T-cell (primary cell): ENCODE data around the gene PPP1R10. TPM values are rescaled to one million over a fixed set of nuclear protein-coding genes. Genes with fewer than 3 reads are reported as not detected.

ENCODE experiments used
- ATAC-seq, 4 experiments: fragments of 200-7000 bp in 3 of 4; fragments of 150-1000 bp in 1 of 4; cut with Tn5 transposase; replicated peaks in 1 of 4; 1 replicate in 3 of 4; 2 replicates in 1 of 4; pipeline ENCODE4 v1.10.0; 2021; ENCODE audit warnings: moderate library complexity in 3 of 4, mild to moderate bottlenecking in 2 of 4, moderate number of reproducible peaks in 1 of 4
- CTCF ChIA-PET, 2 donors: fragments of 300-600 bp; sonication (Branson Sonifier 250); formaldehyde crosslinking; loops; one replicate each; lab custom pipeline; 2022; ENCODE audit warnings: antibody characterized with exemption in 2 of 2; lab: Charles Lee
- POLR2A ChIA-PET, 2 donors: fragments of 300-600 bp; sonication (Branson Sonifier 250); formaldehyde crosslinking; loops; one replicate each; lab custom pipeline; 2022; ENCODE audit warnings: antibody characterized with exemption in 2 of 2; lab: Charles Lee
- DNase-seq, 35 experiments: peaks; one replicate each; pipeline versions ENCODE4 v3.0.0 to v3.0.0-alpha.2; 2013 to 2023
- H3K27ac ChIP-seq: one replicate; pipeline ENCODE4 v1.5.1; 2013; ENCODE audit warnings: low read length
- H3K27me3 ChIP-seq, 2 experiments: replicated peaks in 1 of 2; 1 replicate in 1 of 2; 2 replicates in 1 of 2; pipeline versions ENCODE4 v1.6.1 to v1.7.0; 2013; ENCODE audit warnings: low read length in 1 of 2, mixed read lengths in 1 of 2; ENCODE audit not compliant: control insufficient read depth in 2 of 2, insufficient read depth in 2 of 2; ENCODE audit errors: extremely low read depth in 1 of 2
- H3K36me3 ChIP-seq, 2 donors: 1 replicate in 1 of 2; 2 replicates in 1 of 2; pipeline versions ENCODE4 v1.6.1 to v1.7.0; 2013; ENCODE audit warnings: low read length in 1 of 2; ENCODE audit not compliant: control insufficient read depth in 2 of 2, insufficient read depth in 1 of 2; ENCODE audit errors: extremely low read depth in 1 of 2
- H3K4me1 ChIP-seq, 2 experiments: 1 replicate in 1 of 2; 2 replicates in 1 of 2; pipeline versions ENCODE4 v1.6.1 to v1.7.0; 2013; ENCODE audit warnings: low read length in 2 of 2, mixed read lengths in 1 of 2; ENCODE audit not compliant: insufficient read depth in 2 of 2, control insufficient read depth in 1 of 2; ENCODE audit errors: extremely low read depth in 1 of 2
- H3K4me3 ChIP-seq, 2 donors: 1 replicate in 1 of 2; 2 replicates in 1 of 2; pipeline versions ENCODE4 v1.5.1 to v1.7.0; 2013; ENCODE audit warnings: mild to moderate bottlenecking in 2 of 2, low read length in 1 of 2, moderate library complexity in 1 of 2; ENCODE audit not compliant: control insufficient read depth in 1 of 2; ENCODE audit errors: extremely low read depth in 1 of 2
- H3K9me3 ChIP-seq: 2 replicates; pipeline ENCODE4 v1.7.0; 2013
- H3K27ac Mint-ChIP-seq, 2 donors: one replicate each; pipeline ENCODE4 v1.8.0; 2020 to 2021; ENCODE audit warnings: mild to moderate bottlenecking in 2 of 2, mixed read lengths in 2 of 2
- H3K27me3 Mint-ChIP-seq, 2 donors: one replicate each; pipeline ENCODE4 v1.8.0; 2021 to 2022; ENCODE audit warnings: mixed read lengths in 2 of 2
- H3K36me3 Mint-ChIP-seq: one replicate; pipeline ENCODE4 v1.8.0; 2021; ENCODE audit warnings: mixed read lengths
- H3K4me1 Mint-ChIP-seq, 3 donors: one replicate each; pipeline ENCODE4 v1.8.0; 2020 to 2022; ENCODE audit warnings: mixed read lengths in 3 of 3, mild to moderate bottlenecking in 1 of 3
- H3K4me3 Mint-ChIP-seq, 3 donors: one replicate each; pipeline ENCODE4 v1.8.0; 2020 to 2022; ENCODE audit warnings: mild to moderate bottlenecking in 3 of 3, mixed read lengths in 3 of 3, moderate library complexity in 3 of 3
- H3K9me3 Mint-ChIP-seq, 3 donors: one replicate each; pipeline ENCODE4 v1.8.0; 2020 to 2022; ENCODE audit warnings: mixed read lengths in 3 of 3
- WGBS: methylation state at CpG from one replicate; pipeline ENCODE4 v1.1.5; 2013; ENCODE audit warnings: missing lambda C conversion rate; ENCODE audit not compliant: insufficient coverage; 5-methylcytosine and 5-hydroxymethylcytosine counted together
- total RNA-seq, 35 experiments: library from RNA in 6 of 35; stranded (reverse) in 6 of 35; fragments of 120-200 nt in 1 of 35; gene quantifications; one replicate each; pipeline versions ENCODE4 v1.2.1 to v1.2.4 and lab custom pipeline; 2013 to 2026

Gene PPP1R10
- total RNA-seq, 5 donors from 2014 or later (not counting 1 experiment from before 2014, with no cell fraction given): 104 to 170 (median 163) TPM

DNA sequence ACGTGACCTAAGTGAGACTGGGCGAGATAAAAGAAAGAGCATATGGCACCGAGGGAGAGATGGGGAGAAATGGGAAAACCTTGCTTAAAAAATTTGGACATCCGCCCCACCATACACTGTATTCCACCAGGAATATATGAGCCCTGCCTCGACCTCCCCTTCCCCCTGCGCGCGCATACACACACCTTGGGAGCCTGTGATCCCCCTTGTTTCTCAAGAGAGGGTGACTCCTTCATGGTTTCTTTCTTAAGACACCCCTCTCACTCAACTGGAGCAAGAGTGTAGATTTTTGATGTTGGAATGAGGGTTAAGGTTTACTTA lies 45.3 kb downstream of the PPP1R10 start:
- H3K4me3 ChIP-seq: peak overlapping the region; percentile 71 to 92
- H3K4me1 ChIP-seq: peaks cover 27 to 43% of the 10 kb centered on the region in 2 experiments
- H3K9me3 Mint-ChIP-seq: no peaks in the 10 kb centered on the region
- H3K4me1 Mint-ChIP-seq: peaks cover 64 to 74% (median 68%) of the 10 kb centered on the region in 3 donors
- H3K36me3 ChIP-seq: peaks cover 3 to 12% of the 10 kb centered on the region in 2 donors
- POLR2A ChIA-PET: interaction anchor here (0.5 to 2.3 kb wide), 9 partner anchors 9 to 60 kb away, joined by 3 to 21 read pairs (median 4); partner anchors contain the start of genes GNL1 (in 1 of the 2) and PRR3 (in 1 of the 2)
- peak overlapping the region; percentile 97 to 100 (median 98) for H3K4me3 Mint-ChIP-seq
- H3K27me3 Mint-ChIP-seq: no peaks in the 10 kb centered on the region
- no peaks in the 10 kb centered on the region for H3K9me3 ChIP-seq
- H3K27ac Mint-ChIP-seq: peak overlapping the region; percentile 98 to 99
- H3K36me3 Mint-ChIP-seq: peaks cover 3% of the 10 kb centered on the region
- CTCF ChIA-PET: interaction anchor here in 1 of 2 donors (0.9 to 2.1 kb wide), 7 partner anchors 13 to 46 kb away, joined by 3 to 15 read pairs (median 5); partner anchors contain the start of genes MRPS18B and PRR3
- no peaks in the 10 kb centered on the region for H3K27me3 ChIP-seq
- ATAC-seq (no peak), DNase-seq (no peak)
- H3K27ac ChIP-seq: peak overlapping the region; percentile 87
- WGBS: 0% methylated on average over 1 of the region's 8 CpGs

DNA sequence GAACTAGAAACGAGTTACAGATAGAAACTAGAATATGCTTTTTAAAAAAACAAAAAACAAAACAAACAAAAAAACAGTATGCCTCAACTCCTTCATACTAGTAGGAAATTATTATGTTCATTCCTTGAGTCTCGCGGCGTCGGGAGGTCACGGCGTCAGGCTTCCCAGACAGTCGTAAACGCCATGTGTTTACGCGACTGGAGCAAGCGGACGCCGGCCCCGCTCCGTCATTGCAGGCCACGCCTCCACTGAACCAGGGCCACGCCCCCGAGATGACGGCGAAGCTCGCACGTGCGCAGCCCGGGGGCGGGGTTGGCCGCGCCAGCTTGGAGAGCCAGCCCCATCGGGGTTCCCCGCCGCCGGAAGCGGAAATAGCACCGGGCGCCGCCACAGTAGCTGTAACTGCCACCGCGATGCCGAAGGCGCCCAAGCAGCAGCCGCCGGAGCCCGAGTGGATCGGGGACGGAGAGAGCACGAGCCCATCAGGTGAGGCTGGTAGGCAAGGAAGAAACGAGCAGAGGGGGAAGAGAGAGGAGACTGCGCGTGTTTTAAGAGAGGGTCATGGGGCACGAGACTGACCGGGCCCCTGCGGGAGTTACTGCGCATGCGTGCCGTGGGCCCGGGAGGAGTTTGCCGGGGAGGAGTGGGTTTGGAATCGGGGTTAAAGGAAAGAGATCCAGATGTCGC lies 45.8 kb downstream of the PPP1R10 start, which contains the start of gene ABCF1:
ABCF1 (plus strand) TSS at position 368 of the 687 bp plus-strand sequence; CDS start at position 414, 46 bp downstream.
- Histone ChIP-seq H3K27me3 (no peaks in the 10 kb centered on the region), H3K36me3 (peaks cover 0 to 8% of the 10 kb centered on the region in 2 donors), H3K4me1 (peaks cover 27 to 43% of the 10 kb centered on the region in 2 experiments), H3K4me3 (peak within 1 kb of the TSS; percentile 71 to 92), H3K27ac (peak within 1 kb of the TSS; percentile 87), H3K9me3 (no peaks in the 10 kb centered on the region)
- ChIA-PET CTCF (interaction anchor here in 1 of 2 donors (0.7 to 2.1 kb wide), 11 partner anchors 13 to 89 kb away, joined by 3 to 15 read pairs (median 4); partner anchors contain the start of genes GNL1, MRPS18B and PRR3), POLR2A (interaction anchor here (0.5 to 2.3 kb wide), 11 partner anchors 10 to 233 kb away, joined by 3 to 21 read pairs (median 4); partner anchors contain the start of genes GNL1 (in 2 of the 2) and PRR3 (in 2 of the 2))
- H3K4me1 Mint-ChIP-seq: peaks cover 62 to 69% (median 66%) of the 10 kb centered on the region in 3 donors
- WGBS: under 1% methylated on average over 55 of the region's 59 CpGs
- no peaks in the 10 kb centered on the region for H3K36me3 Mint-ChIP-seq
- ATAC-seq (peak; percentile 94 to 98 (median 96)), DNase-seq (peak; percentile 97 to 100 (median 99))
- no peaks in the 10 kb centered on the region for H3K27me3 Mint-ChIP-seq
- H3K9me3 Mint-ChIP-seq: no peaks in the 10 kb centered on the region
- H3K4me3 Mint-ChIP-seq: peak within 1 kb of the TSS; percentile 97 to 100 (median 98)
- peak within 1 kb of the TSS; percentile 98 to 99 for H3K27ac Mint-ChIP-seq

DNA sequence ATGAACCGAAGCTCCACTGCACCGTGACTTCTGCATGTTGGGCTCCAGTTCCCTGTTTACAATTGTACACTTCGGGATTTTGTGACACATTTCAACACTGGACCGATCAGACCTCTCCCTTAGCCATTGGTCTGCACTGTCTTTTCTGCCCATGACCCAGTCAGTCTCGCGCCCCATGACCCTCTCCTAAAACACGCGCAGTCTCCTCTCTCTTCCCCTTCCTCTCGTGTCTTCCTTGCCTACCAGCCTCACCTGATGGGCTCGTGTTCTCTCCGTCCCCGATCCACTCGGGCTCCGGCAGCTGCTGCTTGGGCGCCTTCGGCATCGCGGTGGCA lies 46.3 kb downstream of the PPP1R10 start:
- Histone ChIP-seq H3K27me3 (no peaks in the 10 kb centered on the region), H3K9me3 (no peaks in the 10 kb centered on the region), H3K36me3 (peaks cover 0 to 6% of the 10 kb centered on the region in 2 donors), H3K4me1 (peaks cover 27 to 42% of the 10 kb centered on the region in 2 experiments), H3K4me3 (peak overlapping the region; percentile 71 to 92), H3K27ac (peak overlapping the region; percentile 80)
- peaks cover 62 to 70% (median 69%) of the 10 kb centered on the region in 3 donors for H3K4me1 Mint-ChIP-seq
- ChIA-PET CTCF (interaction anchor here (0.6 to 2.1 kb wide), 13 partner anchors 12 to 107 kb away, joined by 3 to 15 read pairs (median 4); partner anchors contain the start of genes GNL1 (in 1 of the 2), MRPS18B (in 1 of the 2) and PRR3 (in 1 of the 2)), POLR2A (interaction anchor here (0.6 to 2.3 kb wide), 9 partner anchors 14 to 511 kb away, joined by 3 to 21 read pairs (median 4); partner anchors contain the start of genes GNL1 (in 2 of the 2) and PRR3 (in 2 of the 2))
- peak overlapping the region; percentile 98 to 99 for H3K27ac Mint-ChIP-seq
- peak in 1 of 35 experiments; percentile 24 for DNase-seq
- H3K27me3 Mint-ChIP-seq: no peaks in the 10 kb centered on the region
- peak overlapping the region; percentile 97 to 100 (median 98) for H3K4me3 Mint-ChIP-seq
- peak; percentile 13 to 30 (median 20) for ATAC-seq
- H3K9me3 Mint-ChIP-seq: no peaks in the 10 kb centered on the region
- H3K36me3 Mint-ChIP-seq: no peaks in the 10 kb centered on the region
- WGBS: 7% methylated on average over 9 of the region's 18 CpGs

DNA sequence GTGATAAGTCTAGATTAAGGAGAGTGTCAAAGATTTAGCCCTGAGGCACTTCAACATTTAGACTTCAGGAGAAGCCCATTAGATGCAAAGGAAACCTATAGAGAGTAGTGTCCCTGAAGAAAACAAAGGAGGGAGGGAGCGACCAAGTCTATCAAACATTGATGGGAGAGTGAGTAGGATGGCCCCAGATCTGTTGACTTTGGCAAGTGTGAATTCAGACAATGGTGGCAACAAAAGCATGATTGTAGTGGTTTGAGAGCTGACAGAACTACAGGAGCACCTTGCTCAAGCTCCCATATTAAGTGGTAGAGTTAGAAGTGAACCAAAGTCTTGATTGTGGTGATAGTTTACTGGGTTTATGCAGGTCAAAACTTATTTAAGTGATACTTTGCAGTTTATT lies 46.8 kb downstream of the PPP1R10 start:
- Histone ChIP-seq H3K4me1 (peaks cover 27 to 40% of the 10 kb centered on the region in 2 experiments), H3K27ac (no peak overlapping the region), H3K4me3 (peak overlapping the region; percentile 71 to 92), H3K27me3 (no peaks in the 10 kb centered on the region), H3K36me3 (peaks cover 0 to 1% of the 10 kb centered on the region in 2 donors), H3K9me3 (no peaks in the 10 kb centered on the region)
- H3K27me3 Mint-ChIP-seq: no peaks in the 10 kb centered on the region
- DNase-seq (peak in 1 of 35 experiments; percentile 21), ATAC-seq (no peak)
- no peaks in the 10 kb centered on the region for H3K36me3 Mint-ChIP-seq
- H3K4me1 Mint-ChIP-seq: peaks cover 59 to 70% (median 69%) of the 10 kb centered on the region in 3 donors
- H3K27ac Mint-ChIP-seq: peak overlapping the region; percentile 50 to 98
- WGBS: 78% methylated on average over 1 of the region's 1 CpG
- H3K9me3 Mint-ChIP-seq: no peaks in the 10 kb centered on the region
- peak overlapping the region; percentile 97 to 100 (median 98) for H3K4me3 Mint-ChIP-seq
- ChIA-PET POLR2A (interaction anchor here (0.6 to 2.3 kb wide), 8 partner anchors 13 to 510 kb away, joined by 3 to 21 read pairs (median 5); partner anchors contain the start of genes GNL1 (in 2 of the 2) and PRR3 (in 2 of the 2)), CTCF (interaction anchor here (0.6 to 2.1 kb wide), 10 partner anchors 13 to 107 kb away, joined by 3 to 15 read pairs (median 3); partner anchors contain the start of genes MRPS18B (in 1 of the 2) and PRR3 (in 1 of the 2))

DNA sequence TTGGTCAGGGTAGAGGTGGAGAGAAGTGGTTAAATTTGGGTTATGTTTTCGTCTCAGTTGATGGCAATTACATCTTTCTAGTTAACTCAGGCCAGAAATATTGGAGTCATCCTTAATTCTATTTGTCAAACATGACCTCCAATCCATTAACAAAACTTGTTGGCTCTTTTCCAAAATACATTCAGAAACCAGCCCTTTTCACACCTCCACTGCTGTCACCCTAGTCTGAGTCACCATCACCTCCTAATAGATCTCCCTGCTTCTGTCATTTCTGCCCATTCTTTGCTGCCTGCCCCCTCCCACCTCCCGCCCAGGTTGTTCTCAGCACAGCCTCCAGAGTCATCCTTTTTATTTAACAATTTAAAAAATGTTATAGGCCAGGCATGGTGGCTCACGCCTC lies 48.8 kb downstream of the PPP1R10 start:
- Histone ChIP-seq H3K36me3 (peaks cover 0 to under 1% of the 10 kb centered on the region in 2 donors), H3K4me1 (peaks cover 18 to 31% of the 10 kb centered on the region in 2 experiments), H3K27me3 (no peaks in the 10 kb centered on the region), H3K27ac (no peak overlapping the region), H3K9me3 (no peaks in the 10 kb centered on the region), H3K4me3 (no peak overlapping the region)
- H3K4me3 Mint-ChIP-seq: no peak overlapping the region
- no peaks in the 10 kb centered on the region for H3K9me3 Mint-ChIP-seq
- DNase-seq (peak in 7 of 35 experiments; percentile 11 to 62 (median 33)), ATAC-seq (no peak)
- peaks cover 2% of the 10 kb centered on the region for H3K36me3 Mint-ChIP-seq
- POLR2A ChIA-PET: no interaction called here
- H3K4me1 Mint-ChIP-seq: peaks cover 42 to 53% (median 51%) of the 10 kb centered on the region in 3 donors
- no peaks in the 10 kb centered on the region for H3K27me3 Mint-ChIP-seq
- 54% methylated on average over 2 of the region's 3 CpGs for WGBS
- no peak overlapping the region for H3K27ac Mint-ChIP-seq
- CTCF ChIA-PET: no interaction called here

DNA sequence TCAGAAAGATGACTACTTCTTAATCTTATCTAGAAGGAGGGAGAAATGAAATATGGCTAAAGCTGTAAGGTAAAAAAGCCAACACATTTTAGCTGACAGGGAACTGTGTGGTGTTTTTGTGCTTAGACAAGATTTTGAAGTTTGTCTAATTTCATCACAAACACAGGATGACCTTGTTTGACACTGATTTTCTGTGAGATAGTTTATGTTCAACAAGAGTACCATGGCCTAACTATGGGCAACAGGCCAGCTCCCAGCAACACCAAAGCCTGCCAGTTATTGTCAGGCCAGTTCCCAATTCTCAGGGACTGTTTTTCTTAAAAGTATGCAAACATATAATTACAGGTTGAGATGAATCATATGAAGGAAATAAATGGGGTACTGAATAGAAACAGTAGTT lies 51.3 kb downstream of the PPP1R10 start:
- DNase-seq: no peak
- Histone ChIP-seq H3K27ac (no peak overlapping the region), H3K9me3 (no peaks in the 10 kb centered on the region), H3K4me1 (peaks cover 6 to 16% of the 10 kb centered on the region in 2 experiments), H3K4me3 (no peak overlapping the region), H3K36me3 (peaks cover 0 to 16% of the 10 kb centered on the region in 2 donors), H3K27me3 (no peaks in the 10 kb centered on the region)
- no peak overlapping the region for H3K27ac Mint-ChIP-seq
- H3K4me3 Mint-ChIP-seq: no peak overlapping the region
- POLR2A ChIA-PET: no interaction called here
- CTCF ChIA-PET: interaction anchor here in 1 of 2 donors (0.6 to 2.2 kb wide), 4 partner anchors 8 to 32 kb away, joined by 3 to 6 read pairs (median 4); partner anchors contain the start of gene PRR3
- peaks cover 13% of the 10 kb centered on the region for H3K36me3 Mint-ChIP-seq
- no peak for ATAC-seq
- H3K4me1 Mint-ChIP-seq: peaks cover 19 to 33% (median 26%) of the 10 kb centered on the region in 3 donors
- no peaks in the 10 kb centered on the region for H3K27me3 Mint-ChIP-seq
- no peaks in the 10 kb centered on the region for H3K9me3 Mint-ChIP-seq
